ENCODE measurements around the gene ZNF234. TPM values are rescaled to one million over a fixed set of nuclear protein-coding genes. Genes with fewer than 3 reads are reported as not detected.

Gene ZNF234
- total and polyA plus RNA-seq, 2 donors (not counting 1 experiment from before 2014, with no cell fraction given): 5.7 to 13.9 TPM

- no peak overlapping the region for H3K27ac ChIP-seq (ENCODE audit: insufficient read depth, low read length)
- no peak overlapping the region for H3K4me2 ChIP-seq (ENCODE audit: extremely low read depth, insufficient read depth, low read length)
- peaks cover 6% of the 10 kb centered on the region for H3K36me3 ChIP-seq (ENCODE audit: control insufficient read depth, insufficient read depth, low read length)
- H2AFZ ChIP-seq (ENCODE audit: low read length): no peak overlapping the region
- TF ChIP-seq EZH2 (IDR thresholded peaks at IDR 0.05; ENCODE audit: low read length, missing control alignments): no peak
- TF ChIP-seq, protein P1, sequence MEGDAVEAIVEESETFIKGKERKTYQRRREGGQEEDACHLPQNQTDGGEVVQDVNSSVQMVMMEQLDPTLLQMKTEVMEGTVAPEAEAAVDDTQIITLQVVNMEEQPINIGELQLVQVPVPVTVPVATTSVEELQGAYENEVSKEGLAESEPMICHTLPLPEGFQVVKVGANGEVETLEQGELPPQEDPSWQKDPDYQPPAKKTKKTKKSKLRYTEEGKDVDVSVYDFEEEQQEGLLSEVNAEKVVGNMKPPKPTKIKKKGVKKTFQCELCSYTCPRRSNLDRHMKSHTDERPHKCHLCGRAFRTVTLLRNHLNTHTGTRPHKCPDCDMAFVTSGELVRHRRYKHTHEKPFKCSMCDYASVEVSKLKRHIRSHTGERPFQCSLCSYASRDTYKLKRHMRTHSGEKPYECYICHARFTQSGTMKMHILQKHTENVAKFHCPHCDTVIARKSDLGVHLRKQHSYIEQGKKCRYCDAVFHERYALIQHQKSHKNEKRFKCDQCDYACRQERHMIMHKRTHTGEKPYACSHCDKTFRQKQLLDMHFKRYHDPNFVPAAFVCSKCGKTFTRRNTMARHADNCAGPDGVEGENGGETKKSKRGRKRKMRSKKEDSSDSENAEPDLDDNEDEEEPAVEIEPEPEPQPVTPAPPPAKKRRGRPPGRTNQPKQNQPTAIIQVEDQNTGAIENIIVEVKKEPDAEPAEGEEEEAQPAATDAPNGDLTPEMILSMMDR (conservative IDR thresholded peaks at IDR 0.05 in 1 of 2, IDR thresholded peaks at IDR 0.05 in 1 of 2; ENCODE audit: low read depth in 1 of 2, low read length in 2 of 2): no peak
- no peak overlapping the region for H3K4me3 ChIP-seq (replicated peaks in 1 of 4; ENCODE audit: control extremely low read depth in 1 of 4, insufficient read depth in 1 of 4, low read depth in 3 of 4, low read length in 4 of 4)
- H3K79me2 ChIP-seq (ENCODE audit: control insufficient read depth, insufficient read depth, low read length): no peaks in the 10 kb centered on the region
- H3K4me1 ChIP-seq (ENCODE audit: control insufficient read depth, extremely low read depth, insufficient read depth, low read length): no peaks in the 10 kb centered on the region
- peaks cover 3% of the 10 kb centered on the region for H3K9me3 ChIP-seq (ENCODE audit: control insufficient read depth, insufficient read depth, low read depth, low read length)
- H4K20me1 ChIP-seq (ENCODE audit: control insufficient read depth, extremely low read depth, insufficient read depth, low read length): no peaks in the 10 kb centered on the region
- H3K27me3 ChIP-seq (ENCODE audit: control insufficient read depth, insufficient read depth, low read length): no peaks in the 10 kb centered on the region
- H3K9ac ChIP-seq (ENCODE audit: insufficient read depth, low read length): no peak overlapping the region
- DNase-seq (ENCODE audit: low read depth in 2 of 2): no peak
Observed at GRCh38 chr19:44107751-44108150, 33.6 kb upstream of the ZNF234 start.

DNA sequence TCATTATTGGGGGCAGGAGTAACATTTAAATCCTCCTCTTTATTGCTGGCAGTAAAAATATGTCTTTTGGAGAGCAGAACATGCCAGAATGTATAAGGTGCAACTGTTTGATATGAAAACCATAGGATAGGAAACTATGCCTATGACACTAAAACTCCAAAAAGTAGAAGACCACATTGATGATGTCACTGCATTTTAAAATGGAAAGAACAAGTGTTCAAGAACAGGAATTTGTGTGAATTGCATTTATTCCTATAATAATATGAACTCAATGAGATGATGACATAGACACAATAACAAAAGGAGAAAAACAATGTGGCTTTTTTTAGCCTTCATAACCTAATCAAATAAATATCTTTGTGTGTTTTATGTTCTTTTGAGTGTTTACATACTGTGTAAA lies 31.9 kb upstream of the ZNF234 start:
- Histone ChIP-seq H3K27ac (ENCODE audit: insufficient read depth, low read length) (no peak overlapping the region), H3K4me1 (ENCODE audit: control insufficient read depth, extremely low read depth, insufficient read depth, low read length) (no peaks in the 10 kb centered on the region), H3K4me3 (replicated peaks in 1 of 4; ENCODE audit: control extremely low read depth in 1 of 4, insufficient read depth in 1 of 4, low read depth in 3 of 4, low read length in 4 of 4) (no peak overlapping the region), H4K20me1 (ENCODE audit: control insufficient read depth, extremely low read depth, insufficient read depth, low read length) (no peaks in the 10 kb centered on the region), H2AFZ (ENCODE audit: low read length) (no peak overlapping the region), H3K9me3 (ENCODE audit: control insufficient read depth, insufficient read depth, low read depth, low read length) (peaks cover 3% of the 10 kb centered on the region), H3K27me3 (ENCODE audit: control insufficient read depth, insufficient read depth, low read length) (no peaks in the 10 kb centered on the region), H3K79me2 (ENCODE audit: control insufficient read depth, insufficient read depth, low read length) (peaks cover 3% of the 10 kb centered on the region), H3K9ac (ENCODE audit: insufficient read depth, low read length) (no peak overlapping the region), H3K36me3 (ENCODE audit: control insufficient read depth, insufficient read depth, low read length) (peaks cover 6% of the 10 kb centered on the region), H3K4me2 (ENCODE audit: extremely low read depth, insufficient read depth, low read length) (no peak overlapping the region)
- TF ChIP-seq EZH2 (IDR thresholded peaks at IDR 0.05; ENCODE audit: low read length, missing control alignments): no peak
- TF ChIP-seq, protein P1 (conservative IDR thresholded peaks at IDR 0.05 in 1 of 2, IDR thresholded peaks at IDR 0.05 in 1 of 2; ENCODE audit: low read depth in 1 of 2, low read length in 2 of 2): no peak
- DNase-seq (ENCODE audit: low read depth in 2 of 2): no peak

DNA sequence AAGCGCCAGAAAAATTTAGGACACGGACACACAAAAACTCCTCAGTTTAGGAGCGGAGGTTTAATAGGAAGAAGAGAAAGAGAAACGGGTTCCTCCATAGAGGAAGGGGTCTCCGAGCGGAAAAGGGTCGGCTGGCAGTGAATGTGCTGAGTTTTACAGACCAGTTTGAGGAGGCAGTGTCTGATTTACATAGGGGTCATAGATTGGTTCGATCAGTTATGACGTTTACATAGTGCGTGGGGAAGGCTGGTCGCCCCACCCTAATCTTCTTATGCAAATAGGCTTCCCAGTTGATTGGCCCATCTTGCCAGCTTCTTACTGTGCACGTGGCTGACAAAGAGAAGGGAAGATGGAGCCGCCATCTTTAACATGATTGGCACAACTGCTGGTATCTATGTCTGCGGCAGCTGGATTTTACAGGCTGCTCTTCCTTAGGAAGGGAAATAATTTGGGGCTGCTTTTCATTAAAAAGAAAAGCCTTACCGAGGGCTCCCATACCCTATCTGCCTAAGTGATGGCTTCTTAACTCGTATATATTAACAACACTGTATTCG lies 29.4 kb upstream of the ZNF234 start:
- H3K27me3 ChIP-seq (ENCODE audit: control insufficient read depth, insufficient read depth, low read length): no peaks in the 10 kb centered on the region
- H2AFZ ChIP-seq (ENCODE audit: low read length): peak overlapping the region; percentile 61
- H3K9ac ChIP-seq (ENCODE audit: insufficient read depth, low read length): peak overlapping the region; percentile 29
- TF ChIP-seq, protein P1 (conservative IDR thresholded peaks at IDR 0.05 in 1 of 2, IDR thresholded peaks at IDR 0.05 in 1 of 2; ENCODE audit: low read depth in 1 of 2, low read length in 2 of 2): no peak
- TF ChIP-seq EZH2 (IDR thresholded peaks at IDR 0.05; ENCODE audit: low read length, missing control alignments): no peak
- H3K9me3 ChIP-seq (ENCODE audit: control insufficient read depth, insufficient read depth, low read depth, low read length): peaks cover 3% of the 10 kb centered on the region
- peaks cover 3% of the 10 kb centered on the region for H3K79me2 ChIP-seq (ENCODE audit: control insufficient read depth, insufficient read depth, low read length)
- H4K20me1 ChIP-seq (ENCODE audit: control insufficient read depth, extremely low read depth, insufficient read depth, low read length): no peaks in the 10 kb centered on the region
- H3K4me1 ChIP-seq (ENCODE audit: control insufficient read depth, extremely low read depth, insufficient read depth, low read length): no peaks in the 10 kb centered on the region
- peak overlapping the region; percentile 85 for H3K27ac ChIP-seq (ENCODE audit: insufficient read depth, low read length)
- peak overlapping the region; percentile 77 to 99 (median 98) for H3K4me3 ChIP-seq (replicated peaks in 1 of 4; ENCODE audit: control extremely low read depth in 1 of 4, insufficient read depth in 1 of 4, low read depth in 3 of 4, low read length in 4 of 4)
- H3K36me3 ChIP-seq (ENCODE audit: control insufficient read depth, insufficient read depth, low read length): peaks cover 2% of the 10 kb centered on the region
- DNase-seq (ENCODE audit: low read depth in 2 of 2): peak; percentile 92 to 94
- H3K4me2 ChIP-seq (ENCODE audit: extremely low read depth, insufficient read depth, low read length): peak overlapping the region; percentile 90
